Epithelial cell of esophagus (primary cell): ENCODE data around the gene COMMD10.

Experiments used
- DNase-seq: peaks from one replicate; pipeline ENCODE4 v3.0.0; 2010; ENCODE audit warnings: low read depth
- H3K4me3 ChIP-seq: 2 replicates; pipeline ENCODE4 v1.5.1; 2011; ENCODE audit warnings: mild to moderate bottlenecking, low read length, control low read depth
- CTCF ChIP-seq: IDR thresholded peaks from 2 replicates; pipeline ENCODE4 v1.5.1; 2011; ENCODE audit warnings: low read depth, mild to moderate bottlenecking, low read length, control low read depth, inconsistent platforms; ENCODE audit not compliant: insufficient read depth; ENCODE audit errors: missing control alignments

COMMD10 gene

GRCh38 chr5:116178925-116179324 lies 94.1 kb downstream of the COMMD10 start:
- TF ChIP-seq CTCF: no peak
- no peak for DNase-seq
- no peak overlapping the region for H3K4me3 ChIP-seq

GRCh38 chr5:116209166-116209565 lies 124.3 kb downstream of the COMMD10 start:
- H3K4me3 ChIP-seq: no peak overlapping the region
- no peak for DNase-seq
- TF ChIP-seq CTCF: no peak

GRCh38 chr5:116212225-116212624 lies 127.4 kb downstream of the COMMD10 start:
- TF ChIP-seq CTCF: no peak
- DNase-seq: no peak
- no peak overlapping the region for H3K4me3 ChIP-seq

- H3K4me3 ChIP-seq: no peak overlapping the region
- no peak for DNase-seq
- no peak for TF ChIP-seq CTCF
These were observed 131.4 kb downstream of the COMMD10 start for GRCh38 chr5:116216246-116216645.

- no peak for TF ChIP-seq CTCF
- H3K4me3 ChIP-seq: no peak overlapping the region
- DNase-seq: no peak
These were observed 140.6 kb downstream of the COMMD10 start for GRCh38 chr5:116225281-116225922.

- DNase-seq: no peak
- TF ChIP-seq CTCF: no peak
- no peak overlapping the region for H3K4me3 ChIP-seq
These were observed 144.4 kb downstream of the COMMD10 start for GRCh38 chr5:116229131-116229689.

- no peak for DNase-seq
- H3K4me3 ChIP-seq: no peak overlapping the region
- no peak for TF ChIP-seq CTCF
These were observed 146.5 kb downstream of the COMMD10 start for GRCh38 chr5:116231288-116231687.
